ENCODE data around the gene GRID1. TPM values are rescaled to one million over a fixed set of nuclear protein-coding genes. Genes with fewer than 3 reads are reported as not detected.

The GRID1 gene
- total RNA-seq, 4 donors from 2014 or later, result 1.4 to 4.9 (median 2.0) TPM

DNA sequence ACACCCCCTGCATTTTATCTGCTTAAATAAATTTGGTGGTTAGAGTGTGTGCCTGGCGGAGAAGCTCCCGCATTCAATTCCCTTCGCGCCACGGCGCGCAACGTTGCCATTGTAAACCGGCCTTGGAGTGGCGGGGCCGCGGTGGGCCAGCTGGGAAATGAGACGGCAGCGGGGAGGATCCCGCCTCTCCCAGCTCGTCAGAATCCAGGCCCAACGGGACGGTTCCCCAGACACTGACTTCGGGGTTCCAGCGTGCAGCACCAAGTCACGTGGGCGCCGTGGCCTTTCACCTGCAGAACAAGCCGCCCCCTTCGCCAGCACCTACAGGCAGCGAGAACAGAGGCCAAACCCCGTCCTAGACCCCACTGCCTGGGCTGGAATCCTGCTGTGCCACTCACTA lies 103.4 kb downstream of the GRID1 start:
- H3K4me3 ChIP-seq (ENCODE audit: low read depth, poor library complexity, severe bottlenecking), result no peak overlapping the region
- intact Hi-C loops (cut with DNase I; ENCODE audit: low total_unique reads), result no loop called here
- WGBS, 2 donors, result 53 to 65% methylated on average over 21 to 27 of the region's 27 CpGs
- no peak for TF ChIP-seq POLR2A (IDR thresholded peaks at IDR 0.05)
- TF ChIP-seq, protein P1, sequence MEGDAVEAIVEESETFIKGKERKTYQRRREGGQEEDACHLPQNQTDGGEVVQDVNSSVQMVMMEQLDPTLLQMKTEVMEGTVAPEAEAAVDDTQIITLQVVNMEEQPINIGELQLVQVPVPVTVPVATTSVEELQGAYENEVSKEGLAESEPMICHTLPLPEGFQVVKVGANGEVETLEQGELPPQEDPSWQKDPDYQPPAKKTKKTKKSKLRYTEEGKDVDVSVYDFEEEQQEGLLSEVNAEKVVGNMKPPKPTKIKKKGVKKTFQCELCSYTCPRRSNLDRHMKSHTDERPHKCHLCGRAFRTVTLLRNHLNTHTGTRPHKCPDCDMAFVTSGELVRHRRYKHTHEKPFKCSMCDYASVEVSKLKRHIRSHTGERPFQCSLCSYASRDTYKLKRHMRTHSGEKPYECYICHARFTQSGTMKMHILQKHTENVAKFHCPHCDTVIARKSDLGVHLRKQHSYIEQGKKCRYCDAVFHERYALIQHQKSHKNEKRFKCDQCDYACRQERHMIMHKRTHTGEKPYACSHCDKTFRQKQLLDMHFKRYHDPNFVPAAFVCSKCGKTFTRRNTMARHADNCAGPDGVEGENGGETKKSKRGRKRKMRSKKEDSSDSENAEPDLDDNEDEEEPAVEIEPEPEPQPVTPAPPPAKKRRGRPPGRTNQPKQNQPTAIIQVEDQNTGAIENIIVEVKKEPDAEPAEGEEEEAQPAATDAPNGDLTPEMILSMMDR (IDR thresholded peaks at IDR 0.05), result no peak
- DNase-seq (ENCODE audit: low spot score in 2 of 2), result peak in 1 of 2 donors; percentile 81

DNA sequence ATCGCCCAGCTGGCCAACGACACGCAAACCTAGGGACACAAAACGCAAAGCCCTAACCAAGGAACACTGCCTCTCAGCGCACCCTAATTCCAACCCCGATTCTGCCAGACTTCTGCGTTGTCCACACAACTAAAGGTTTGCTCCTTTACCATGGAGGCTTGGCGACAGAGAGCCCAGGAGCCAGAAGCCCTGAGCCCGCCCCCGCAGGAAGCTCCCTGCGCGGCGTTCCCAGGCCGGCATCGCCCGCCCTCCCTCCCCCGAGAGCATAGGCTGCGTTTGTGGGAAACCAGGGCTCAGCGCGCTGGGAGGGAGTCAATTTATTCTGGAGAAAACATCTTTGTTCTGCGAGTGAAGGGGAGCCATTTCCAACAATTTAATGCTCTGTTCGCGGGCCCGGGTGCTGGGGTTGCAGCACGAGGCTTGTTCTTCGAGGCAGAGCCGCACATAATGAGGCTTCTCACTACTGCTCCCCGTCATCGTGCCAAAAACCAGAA lies 103.9 kb downstream of the GRID1 start:
- DNase-seq (ENCODE audit: low spot score in 2 of 2), result peak in 1 of 2 donors; percentile 66
- intact Hi-C loops (cut with DNase I; ENCODE audit: low total_unique reads), result no loop called here
- H3K4me3 ChIP-seq (ENCODE audit: low read depth, poor library complexity, severe bottlenecking), result no peak overlapping the region
- TF ChIP-seq, protein P1 (IDR thresholded peaks at IDR 0.05), result no peak
- no peak for TF ChIP-seq POLR2A (IDR thresholded peaks at IDR 0.05)
- 24 to 32% methylated on average over 16 to 29 of the region's 29 CpGs for WGBS, 2 donors

DNA sequence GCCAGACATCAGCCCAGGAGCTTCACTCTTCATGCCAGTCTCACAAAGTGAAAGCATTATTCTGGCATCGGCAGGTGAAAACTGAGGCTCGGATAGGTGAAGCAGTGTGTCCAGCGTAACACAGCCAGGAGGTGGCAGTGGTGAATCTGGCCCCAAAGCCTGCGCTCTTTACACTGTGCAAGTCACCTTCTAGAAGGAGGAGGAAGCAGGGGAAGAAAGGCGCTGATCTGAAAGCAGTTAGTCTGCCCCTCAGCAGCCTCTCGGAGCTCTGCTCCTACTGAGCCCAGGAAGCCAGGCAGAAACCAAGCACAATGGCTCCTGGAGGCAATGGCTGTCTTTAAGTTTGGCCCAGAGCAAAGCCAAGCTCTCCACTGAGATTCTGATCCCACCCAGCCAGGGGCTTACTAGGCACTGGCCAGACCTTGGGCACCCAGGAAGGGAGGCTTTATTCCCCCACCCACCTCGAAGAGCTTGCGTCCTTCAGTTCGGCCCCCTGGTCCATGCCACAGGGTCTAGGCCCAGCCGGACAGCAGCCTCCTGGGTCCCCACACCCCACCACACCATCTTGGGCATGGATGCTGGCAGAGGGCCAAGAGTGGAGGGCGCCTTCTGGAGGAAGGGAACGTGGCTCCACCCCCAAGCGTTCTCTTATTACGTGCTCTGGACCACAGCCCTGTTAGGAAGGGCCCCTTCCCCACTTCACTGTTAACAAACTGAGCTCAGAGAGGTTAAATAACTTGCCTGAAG lies 104.5 kb downstream of the GRID1 start:
- H3K4me3 ChIP-seq (ENCODE audit: low read depth, poor library complexity, severe bottlenecking), result no peak overlapping the region
- intact Hi-C loops (cut with DNase I; ENCODE audit: low total_unique reads), result no loop called here
- DNase-seq (ENCODE audit: low spot score in 2 of 2), result peak in 1 of 2 donors; percentile 81
- 57 to 60% methylated on average over 12 to 14 of the region's 14 CpGs for WGBS, 2 donors
- TF ChIP-seq, protein P1 (IDR thresholded peaks at IDR 0.05), result no peak
- no peak for TF ChIP-seq POLR2A (IDR thresholded peaks at IDR 0.05)

DNA sequence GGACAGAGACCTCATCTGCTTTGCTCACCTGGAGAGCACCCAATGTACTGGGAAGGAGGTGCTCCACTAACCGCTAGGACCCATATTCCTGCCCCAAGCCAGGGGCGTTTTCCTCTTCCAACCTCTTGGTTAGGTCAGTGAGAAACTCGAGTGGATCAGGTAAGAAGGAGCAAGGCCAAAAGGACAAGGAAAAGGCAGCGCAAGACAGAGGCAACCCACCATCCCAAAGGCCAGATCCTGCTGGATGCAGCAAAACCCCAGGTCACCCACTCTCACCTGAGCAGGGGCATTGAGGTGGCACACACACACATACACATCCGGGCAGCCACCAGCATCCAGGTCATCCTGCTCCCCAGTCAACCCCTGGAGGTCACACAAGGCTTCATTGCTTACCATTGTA lies 105.1 kb downstream of the GRID1 start:
- WGBS, 2 donors, result 82 to 89% methylated on average over 5 of the region's 5 CpGs
- H3K4me3 ChIP-seq (ENCODE audit: low read depth, poor library complexity, severe bottlenecking), result no peak overlapping the region
- intact Hi-C loops (cut with DNase I; ENCODE audit: low total_unique reads), result no loop called here
- no peak for TF ChIP-seq POLR2A (IDR thresholded peaks at IDR 0.05)
- TF ChIP-seq, protein P1 (IDR thresholded peaks at IDR 0.05), result no peak
- DNase-seq (ENCODE audit: low spot score in 2 of 2), result peak in 1 of 2 donors; percentile 52

DNA sequence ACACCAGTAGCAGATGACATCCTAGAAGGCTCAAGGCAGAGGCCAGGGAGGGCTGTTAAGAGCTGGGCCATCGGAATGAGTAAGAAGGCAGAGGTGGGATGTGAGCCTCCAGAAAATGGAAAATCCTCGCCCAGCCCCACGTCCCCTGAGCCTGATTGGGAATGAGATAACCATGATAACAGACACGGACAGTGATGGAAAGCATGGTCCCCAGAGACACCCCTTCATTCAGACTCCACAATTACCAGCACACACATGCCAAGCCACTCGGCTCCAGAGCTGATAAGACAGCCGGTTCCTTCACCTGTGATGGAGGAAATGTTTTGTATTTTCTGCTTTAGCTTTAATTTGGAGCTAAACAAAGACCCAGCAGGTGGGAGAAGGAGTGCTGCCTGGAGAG lies 106.0 kb downstream of the GRID1 start:
- TF ChIP-seq POLR2A (IDR thresholded peaks at IDR 0.05), result no peak
- TF ChIP-seq, protein P1 (IDR thresholded peaks at IDR 0.05), result no peak
- intact Hi-C loops (cut with DNase I; ENCODE audit: low total_unique reads), result no loop called here
- H3K4me3 ChIP-seq (ENCODE audit: low read depth, poor library complexity, severe bottlenecking), result no peak overlapping the region
- peak in 1 of 2 donors; percentile 43 for DNase-seq (ENCODE audit: low spot score in 2 of 2)
- 79 to 81% methylated on average over 6 of the region's 6 CpGs for WGBS, 2 donors

Measured in lower leg skin (tissue), 4 donors.